GM06990 (cell line): ENCODE results near the gene MAN2C1.

ENCODE experiments used
- DNase-seq: peaks from one replicate; pipeline ENCODE4 v3.0.0-alpha.2; 2011; ENCODE audit not compliant: insufficient read length; ENCODE audit errors: extremely low read depth
- H3K27me3 ChIP-seq: replicated peaks from 2 replicates; pipeline ENCODE4 v1.6.0; 2011; ENCODE audit warnings: low read length; ENCODE audit not compliant: control insufficient read depth, insufficient read depth
- H3K36me3 ChIP-seq: 2 replicates; pipeline ENCODE4 v1.5.1; 2011; ENCODE audit warnings: low read length; ENCODE audit not compliant: control insufficient read depth, insufficient read depth
- H3K4me3 ChIP-seq: replicated peaks from 2 replicates; pipeline ENCODE4 v1.5.1; 2011; ENCODE audit warnings: low read depth, mild to moderate bottlenecking, control low read depth, low read length
- TF ChIP-seq, protein P1 (sequence below): IDR thresholded peaks from 2 replicates; pipeline ENCODE4 v1.5.1; 2011; ENCODE audit warnings: low read length, control low read depth, mild to moderate bottlenecking, inconsistent platforms; ENCODE audit not compliant: insufficient read depth, poor library complexity, severe bottlenecking

MAN2C1 gene

DNA sequence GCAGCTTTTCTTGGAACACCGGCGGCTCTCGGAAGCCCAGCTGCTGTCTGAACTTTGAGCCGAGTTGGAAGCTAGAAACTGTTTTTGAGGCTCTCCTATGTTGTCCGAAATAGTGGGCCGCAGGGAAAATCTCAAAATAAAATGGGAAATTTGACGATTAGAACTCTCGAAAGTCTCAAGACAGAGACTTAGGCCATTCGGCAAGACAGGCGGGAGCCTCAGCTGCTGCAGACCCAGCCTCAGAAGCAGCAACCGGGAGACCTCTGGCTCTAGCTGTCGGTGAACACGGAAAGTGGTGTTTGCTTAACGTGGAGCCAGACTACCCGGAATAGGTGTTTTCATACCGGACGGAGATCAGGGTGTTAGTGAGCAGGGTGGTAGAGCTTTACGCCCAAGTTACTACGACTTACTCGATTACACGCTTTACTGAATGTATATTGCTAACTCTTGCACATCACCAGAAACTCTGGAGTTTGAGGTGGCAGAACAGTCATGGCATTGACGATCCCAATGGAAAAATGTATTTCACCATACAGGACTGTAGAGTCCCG, 357 bp upstream of the MAN2C1 start:
- Histone ChIP-seq H3K4me3 (peak overlapping the region; percentile 91), H3K36me3 (peaks cover 27% of the 10 kb centered on the region), H3K27me3 (no peaks in the 10 kb centered on the region)
- TF ChIP-seq, protein P1, sequence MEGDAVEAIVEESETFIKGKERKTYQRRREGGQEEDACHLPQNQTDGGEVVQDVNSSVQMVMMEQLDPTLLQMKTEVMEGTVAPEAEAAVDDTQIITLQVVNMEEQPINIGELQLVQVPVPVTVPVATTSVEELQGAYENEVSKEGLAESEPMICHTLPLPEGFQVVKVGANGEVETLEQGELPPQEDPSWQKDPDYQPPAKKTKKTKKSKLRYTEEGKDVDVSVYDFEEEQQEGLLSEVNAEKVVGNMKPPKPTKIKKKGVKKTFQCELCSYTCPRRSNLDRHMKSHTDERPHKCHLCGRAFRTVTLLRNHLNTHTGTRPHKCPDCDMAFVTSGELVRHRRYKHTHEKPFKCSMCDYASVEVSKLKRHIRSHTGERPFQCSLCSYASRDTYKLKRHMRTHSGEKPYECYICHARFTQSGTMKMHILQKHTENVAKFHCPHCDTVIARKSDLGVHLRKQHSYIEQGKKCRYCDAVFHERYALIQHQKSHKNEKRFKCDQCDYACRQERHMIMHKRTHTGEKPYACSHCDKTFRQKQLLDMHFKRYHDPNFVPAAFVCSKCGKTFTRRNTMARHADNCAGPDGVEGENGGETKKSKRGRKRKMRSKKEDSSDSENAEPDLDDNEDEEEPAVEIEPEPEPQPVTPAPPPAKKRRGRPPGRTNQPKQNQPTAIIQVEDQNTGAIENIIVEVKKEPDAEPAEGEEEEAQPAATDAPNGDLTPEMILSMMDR, result no peak
- DNase-seq, result no peak

DNA sequence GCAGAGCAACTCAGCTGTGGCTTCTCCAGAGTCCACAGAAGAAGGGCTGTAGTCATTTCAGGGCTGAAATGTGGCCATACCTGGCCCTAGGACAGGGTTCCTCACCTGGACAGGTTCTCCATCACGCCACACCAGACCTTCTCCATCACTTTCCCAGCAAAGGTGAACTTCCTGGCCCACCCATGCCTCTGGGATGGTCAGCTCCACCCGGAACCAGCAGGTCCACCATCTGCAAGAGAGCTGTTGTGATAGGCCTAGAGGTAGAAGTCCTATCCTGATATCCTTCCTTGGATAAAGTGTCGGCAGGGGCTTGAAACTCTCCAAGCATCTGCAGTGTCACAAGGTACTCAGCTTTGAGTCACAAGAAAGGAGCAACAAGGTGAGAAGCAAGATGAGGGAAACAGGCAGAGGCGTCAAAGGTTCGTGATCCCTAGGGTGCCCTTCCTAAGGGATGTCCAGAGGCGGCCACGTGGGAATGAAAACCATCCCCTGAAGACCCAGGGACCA, 948 bp downstream of the MAN2C1 start:
- Histone ChIP-seq H3K27me3 (no peaks in the 10 kb centered on the region), H3K4me3 (peak overlapping the region; percentile 56), H3K36me3 (peaks cover 26% of the 10 kb centered on the region)
- no peak for DNase-seq
- TF ChIP-seq, protein P1, result no peak

- peak overlapping the region; percentile 56 for H3K4me3 ChIP-seq
- peaks cover 31% of the 10 kb centered on the region for H3K36me3 ChIP-seq
- DNase-seq, result no peak
- TF ChIP-seq, protein P1, result no peak
- no peaks in the 10 kb centered on the region for H3K27me3 ChIP-seq
Observed at GRCh38 chr15:75367006-75367405, 1.4 kb downstream of the MAN2C1 start.

DNA sequence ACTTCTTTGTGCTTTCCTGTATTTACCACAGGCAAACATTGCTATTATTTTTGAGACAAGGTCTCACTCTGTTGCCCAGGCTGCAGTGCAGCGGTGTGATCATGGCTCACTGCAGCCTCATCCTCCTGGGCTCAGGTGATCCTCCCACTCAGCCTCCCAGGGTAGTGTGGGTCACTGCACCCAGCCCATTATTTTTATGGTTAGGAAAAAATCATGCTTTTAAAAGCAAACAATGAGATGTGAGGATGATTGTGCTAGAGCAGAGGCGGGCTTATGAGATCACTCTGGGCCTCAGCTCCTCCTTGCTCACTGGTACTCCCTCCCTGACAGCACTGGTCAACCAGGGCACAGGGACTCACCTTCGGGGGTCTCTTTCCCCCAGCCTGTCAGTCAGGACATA, 2.2 kb downstream of the MAN2C1 start:
- Histone ChIP-seq H3K4me3 (no peak overlapping the region), H3K27me3 (no peaks in the 10 kb centered on the region), H3K36me3 (peaks cover 28% of the 10 kb centered on the region)
- TF ChIP-seq, protein P1, result no peak
- DNase-seq, result no peak

- peaks cover 30% of the 10 kb centered on the region for H3K36me3 ChIP-seq
Observed at GRCh38 chr15:75364881-75365280, 3.5 kb downstream of the MAN2C1 start.

More at GRCh38 chr15:75364881-75365280, 3.5 kb downstream of the MAN2C1 start:
- H3K27me3 ChIP-seq, result no peaks in the 10 kb centered on the region
- no peak for DNase-seq
- TF ChIP-seq, protein P1, result no peak
- no peak overlapping the region for H3K4me3 ChIP-seq
